Suprapubic skin (tissue), 4 donors: ENCODE results near the gene KAT7.

Experiments used
- POLR2A ChIP-seq, 2 donors: fragments of 450-650 bp; IDR thresholded peaks; one replicate each; pipeline ENCODE4 v1.6.1; 2017; ENCODE audit warnings: antibody characterized with exemption in 2 of 2, mild to moderate bottlenecking in 2 of 2, moderate library complexity in 2 of 2
- POLR2AphosphoS5 ChIP-seq, 3 donors: sonication (generic); formaldehyde crosslinking; IDR thresholded peaks; one replicate each; pipeline ENCODE4 v1.6.1; 2017; ENCODE audit warnings: antibody characterized with exemption in 3 of 3

DNA sequence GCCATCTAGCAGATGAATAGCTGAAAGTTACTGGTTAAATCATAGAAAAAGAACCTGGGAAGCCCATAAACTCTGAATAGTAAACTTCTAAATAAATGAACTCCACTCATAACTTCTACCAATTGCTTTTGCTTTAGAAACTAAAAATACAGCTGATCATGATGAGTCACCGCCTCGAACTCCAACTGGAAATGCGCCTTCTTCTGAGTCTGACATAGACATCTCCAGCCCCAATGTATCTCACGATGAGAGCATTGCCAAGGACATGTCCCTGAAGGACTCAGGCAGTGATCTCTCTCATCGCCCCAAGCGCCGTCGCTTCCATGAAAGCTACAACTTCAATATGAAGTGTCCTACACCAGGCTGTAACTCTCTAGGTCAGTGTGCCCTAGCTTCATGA lies 9.7 kb downstream of the KAT7 start:
- TF ChIP-seq POLR2AphosphoS5 (IDR thresholded peaks at IDR 0.05) (no peak), POLR2A (IDR thresholded peaks at IDR 0.05) (no peak)
